GM12878 (cell line): ENCODE measurements around the gene CENPC. TPM values are rescaled to one million over a fixed set of nuclear protein-coding genes. Genes with fewer than 3 reads are reported as not detected.
A peak's percentile ranks its signal among the peaks of the same experiment; 100 is the strongest.

Source experiments
- ATAC-seq: fragments of 200-7000 bp; cut with Tn5 transposase; 3 replicates; pipeline ENCODE4 v1.9.1; 2020; ENCODE audit warnings: mild to moderate bottlenecking, moderate library complexity
- BruUV-seq: library from RNA; stranded (reverse); fragments of 400-500 nt; replicated peaks from 2 replicates; lab custom pipeline; 2021; lab: Mats Ljungman, UMichigan
- CTCF ChIA-PET: fragments of 300-600 bp; sonication (Branson Sonifier 250); formaldehyde crosslinking; extraction: SDS; loops from one replicate; lab custom pipeline; 2021; ENCODE audit warnings: inconsistent platforms; lab: Yijun Ruan, JAX
- POLR2A ChIA-PET: fragments of 350-600 bp; formaldehyde crosslinking; extraction: SDS; loops from one replicate; lab custom pipeline; 2021; ENCODE audit warnings: inconsistent platforms; lab: Charles Lee
- RAD21 ChIA-PET: fragments of 300-600 bp; sonication (Branson Sonifier 250); formaldehyde crosslinking; loops from one replicate; lab custom pipeline; 2023; ENCODE audit warnings: antibody characterized with exemption; ENCODE audit not compliant: unreplicated experiment; lab: Charles Lee
- SMC1A ChIA-PET: fragments of 300-600 bp; sonication (Branson Sonifier 250); formaldehyde crosslinking; loops from one replicate; lab custom pipeline; 2023; ENCODE audit not compliant: unreplicated experiment, uncharacterized antibody; lab: Charles Lee
- DNase-seq: peaks from one replicate; pipeline ENCODE4 v3.0.0-alpha.2; 2011; ENCODE audit warnings: low read depth, low spot score
- FAIRE-seq: peaks from 3 replicates; lab custom pipeline; 2011; peaks lifted over from hg19 to GRCh38; lab: Jason Lieb, UNC
- H2AFZ ChIP-seq: 2 replicates; pipeline ENCODE4 v1.6.0; 2011; ENCODE audit warnings: low read depth, low read length, control low read depth; ENCODE audit not compliant: control insufficient read depth
- H3K27ac ChIP-seq: 2 replicates; pipeline ENCODE4 v1.5.1; 2011; ENCODE audit warnings: control low read depth; ENCODE audit not compliant: control insufficient read depth, insufficient read depth
- H3K27me3 ChIP-seq, 2 experiments: replicated peaks in 1 of 2; 2 replicates each; pipeline versions ENCODE4 v1.6.0 to v1.6.1; 2011; ENCODE audit warnings: low read length in 1 of 2; ENCODE audit not compliant: control insufficient read depth in 2 of 2, insufficient read depth in 2 of 2
- H3K36me3 ChIP-seq, 2 experiments: 2 replicates each; pipeline ENCODE4 v1.5.1; 2011; ENCODE audit warnings: low read length in 1 of 2; ENCODE audit not compliant: control insufficient read depth in 2 of 2, insufficient read depth in 2 of 2
- H3K4me1 ChIP-seq: 2 replicates; pipeline ENCODE4 v1.6.1; 2011; ENCODE audit warnings: mild to moderate bottlenecking, low read length, moderate library complexity, mixed read lengths; ENCODE audit not compliant: control insufficient read depth, insufficient read depth
- H3K4me2 ChIP-seq: 2 replicates; pipeline ENCODE4 v1.6.0; 2011; ENCODE audit warnings: control low read depth; ENCODE audit not compliant: control insufficient read depth, insufficient read depth
- H3K4me3 ChIP-seq: fragments of 200-600 bp; sonication (generic); 2 replicates; pipeline ENCODE4 v1.5.1; 2016
- H3K79me2 ChIP-seq: 2 replicates; pipeline ENCODE4 v1.6.0; 2011; ENCODE audit warnings: low read length; ENCODE audit not compliant: control insufficient read depth, insufficient read depth
- H3K9ac ChIP-seq: 2 replicates; pipeline ENCODE4 v1.8.0; 2011; ENCODE audit warnings: low read length, control low read depth, mixed read lengths; ENCODE audit not compliant: control insufficient read depth, insufficient read depth
- H3K9me3 ChIP-seq: replicated peaks from 3 replicates; pipeline ENCODE4 v1.5.1; 2011; ENCODE audit warnings: mild to moderate bottlenecking, low read length; ENCODE audit not compliant: control insufficient read depth, insufficient read depth
- H4K20me1 ChIP-seq: 2 replicates; pipeline ENCODE4 v1.6.0; 2011; ENCODE audit not compliant: control insufficient read depth, insufficient read depth
- HDAC6 ChIP-seq: fragments of 200-600 bp; sonication (generic); IDR thresholded peaks from one replicate; pipeline ENCODE4 v1.8.0; 2017; ENCODE audit warnings: antibody characterized with exemption; ENCODE audit not compliant: unreplicated experiment
- JUND ChIP-seq: IDR thresholded peaks from 2 replicates; pipeline ENCODE4 v1.6.1; 2012; ENCODE audit warnings: low read depth, mild to moderate bottlenecking, low read length, improper control_type of control experiment, moderate library complexity
- MXI1 ChIP-seq: fragments of 150-350 bp; IDR thresholded peaks from 2 replicates; pipeline ENCODE4 v1.6.1; 2011; ENCODE audit warnings: low read depth, mild to moderate bottlenecking, inconsistent platforms, low read length, improper control_type of control experiment
- NFIC ChIP-seq: IDR thresholded peaks from 2 replicates; pipeline ENCODE4 v1.6.1; 2012; ENCODE audit warnings: low read depth, mild to moderate bottlenecking, inconsistent platforms, low read length, moderate library complexity
- NR2C1 ChIP-seq: fragments of 450-650 bp; IDR thresholded peaks from 2 replicates; pipeline ENCODE4 v1.6.1; 2017; ENCODE audit warnings: antibody characterized with exemption, mild to moderate bottlenecking, moderate library complexity
- RAD21 ChIP-seq: IDR thresholded peaks from 2 replicates; pipeline ENCODE4 v1.6.1; 2011; ENCODE audit warnings: mild to moderate bottlenecking, low read depth, low read length, moderate library complexity; ENCODE audit not compliant: insufficient read depth
- RCOR1 ChIP-seq: conservative IDR thresholded peaks from 2 replicates; pipeline ENCODE4 v1.6.1; 2012; ENCODE audit warnings: low read depth, low read length, improper control_type of control experiment
- RELA ChIP-seq: fragments of 450-650 bp; IDR thresholded peaks from 2 replicates; pipeline ENCODE4 v1.8.0; 2014; ENCODE audit warnings: borderline replicate concordance; ENCODE audit not compliant: partially characterized antibody
- SIN3A ChIP-seq: IDR thresholded peaks from 2 replicates; pipeline ENCODE4 v1.6.1; 2012; ENCODE audit warnings: low read depth, low read length, improper control_type of control experiment
- SIX5 ChIP-seq: IDR thresholded peaks from 2 replicates; pipeline ENCODE4 v1.6.1; 2011; ENCODE audit warnings: mild to moderate bottlenecking, low read depth, low read length, moderate library complexity; ENCODE audit not compliant: severe bottlenecking
- STAT1 ChIP-seq: fragments of 450-650 bp; conservative IDR thresholded peaks from 2 replicates; pipeline ENCODE4 v1.6.1; 2014; ENCODE audit warnings: antibody characterized with exemption, mild to moderate bottlenecking
- ZNF274 ChIP-seq: IDR thresholded peaks from one replicate; pipeline ENCODE4 v1.8.0; 2011; ENCODE audit not compliant: insufficient read length, insufficient read depth
- WGBS: methylation state at CpG from one replicate; pipeline ENCODE4 v1.1.6; 2016; ENCODE audit warnings: low lambda C conversion rate; ENCODE audit not compliant: insufficient replicate concordance, insufficient coverage; ENCODE audit errors: missing lambda C conversion rate; 5-methylcytosine and 5-hydroxymethylcytosine counted together
- in situ Hi-C: fragments of 300-500 bp; cut with MboI; formaldehyde crosslinking; loops from 9 replicates; pipeline ENCODE4 v1.14.3; 2018; ENCODE audit warnings: mixed read lengths
- intact Hi-C: fragments of 100-400 bp; cut with micrococcal nuclease; formaldehyde crosslinking; loops from one replicate; pipeline ENCODE4 v1.14.2; 2022; ENCODE audit not compliant: unreplicated experiment
- polyA plus RNA-seq, 11 experiments: library from polyadenylated mRNA; depleted of rRNA in 4 of 11; unstranded in 6 of 11; stranded (reverse) in 5 of 11; fragments of >200 nt; fragmentation: Nextera tagmentation in 4 of 11; fragmentation: Illumina TruSeq in 1 of 11; extraction: Ambion mirVana in 4 of 11; extraction: Trizol in 1 of 11; gene quantifications; 1 replicate in 1 of 11; 2 replicates in 10 of 11; pipeline versions ENCODE4 v1.2.1 to v1.2.3, GENCODE V29; 2011 to 2016; ENCODE audit warnings: inconsistent platforms in 2 of 11, missing spikeins in 2 of 11, low read depth in 1 of 11
- total RNA-seq, 4 experiments: library from RNA; depleted of rRNA in 3 of 4; stranded (reverse); fragments of >200 nt in 3 of 4; fragmentation: Illumina TruSeq in 1 of 4; extraction: Trizol in 1 of 4; gene quantifications; 2 replicates each; pipeline versions ENCODE4 v1.2.1 to v1.2.3, GENCODE V29; 2013 to 2021
- TF ChIP-seq, protein P1 (sequence below): IDR thresholded peaks from 2 replicates; pipeline ENCODE4 v1.6.1; 2011; ENCODE audit warnings: low read depth, mild to moderate bottlenecking, low read length, moderate library complexity, borderline replicate concordance; ENCODE audit errors: extremely low read depth

CENPC gene
- total and polyA plus RNA-seq, 10 of the 15 experiments (the other 5 are each of a cell fraction or from before 2014, with no cell fraction given), result 13.1 to 34.9 (median 20.3) TPM

DNA sequence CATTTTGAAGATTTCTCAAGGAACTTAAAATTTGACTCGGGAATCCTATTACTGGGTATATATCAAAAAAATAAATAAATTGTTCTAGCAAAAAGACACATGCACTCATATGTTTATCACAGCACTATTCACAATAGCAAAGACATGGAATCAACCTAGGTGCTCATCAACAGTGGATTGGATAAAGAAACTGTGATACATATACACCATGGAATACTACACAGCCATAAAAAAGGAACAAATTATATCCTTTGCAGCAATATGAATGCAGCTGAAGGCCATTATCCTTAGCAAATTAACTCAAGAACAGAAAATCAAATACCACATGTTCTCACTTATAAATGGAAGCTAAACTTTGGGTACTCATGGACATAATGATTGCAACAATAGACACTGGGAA, 97.4 kb downstream of the CENPC start:
- BruUV-seq, result TSS peak; percentile 36
- POLR2A ChIA-PET, result no interaction called here
- Histone ChIP-seq H3K36me3 (no peaks in the 10 kb centered on the region), H3K4me3 (no peak overlapping the region), H4K20me1 (no peaks in the 10 kb centered on the region), H3K9ac (no peak overlapping the region), H2AFZ (no peak overlapping the region), H3K4me2 (no peak overlapping the region), H3K27ac (no peak overlapping the region), H3K79me2 (no peaks in the 10 kb centered on the region), H3K4me1 (no peaks in the 10 kb centered on the region), H3K27me3 (no peaks in the 10 kb centered on the region), H3K9me3 (no peaks in the 10 kb centered on the region)
- RAD21 ChIA-PET, result no interaction called here
- ATAC-seq (no peak), FAIRE-seq (no peak), DNase-seq (no peak)
- intact Hi-C loops, result no loop called here
- SMC1A ChIA-PET, result interaction anchor here (0.6 kb wide), 1 partner anchor 9 kb away, joined by 3 read pairs; no protein-coding TSS in a partner anchor
- CTCF ChIA-PET, result interaction anchor here (0.6 kb wide), 1 partner anchor 584 kb away, joined by 3 read pairs; no protein-coding TSS in a partner anchor
- TF ChIP-seq RCOR1 (no peak), SIN3A (no peak), HDAC6 (no peak), JUND (no peak), SIX5 (no peak), NR2C1 (no peak), MXI1 (no peak), ZNF274 (no peak), NFIC (no peak), RAD21 (no peak), STAT1 (no peak), RELA (no peak)
- TF ChIP-seq, protein P1, sequence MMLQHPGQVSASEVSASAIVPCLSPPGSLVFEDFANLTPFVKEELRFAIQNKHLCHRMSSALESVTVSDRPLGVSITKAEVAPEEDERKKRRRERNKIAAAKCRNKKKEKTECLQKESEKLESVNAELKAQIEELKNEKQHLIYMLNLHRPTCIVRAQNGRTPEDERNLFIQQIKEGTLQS, result no peak
- in situ Hi-C loops, result no loop called here
- WGBS, result 100% methylated on average over 1 of the region's 1 CpG
